ENCODE measurements around the gene TBRG4.

The TBRG4 gene

DNA sequence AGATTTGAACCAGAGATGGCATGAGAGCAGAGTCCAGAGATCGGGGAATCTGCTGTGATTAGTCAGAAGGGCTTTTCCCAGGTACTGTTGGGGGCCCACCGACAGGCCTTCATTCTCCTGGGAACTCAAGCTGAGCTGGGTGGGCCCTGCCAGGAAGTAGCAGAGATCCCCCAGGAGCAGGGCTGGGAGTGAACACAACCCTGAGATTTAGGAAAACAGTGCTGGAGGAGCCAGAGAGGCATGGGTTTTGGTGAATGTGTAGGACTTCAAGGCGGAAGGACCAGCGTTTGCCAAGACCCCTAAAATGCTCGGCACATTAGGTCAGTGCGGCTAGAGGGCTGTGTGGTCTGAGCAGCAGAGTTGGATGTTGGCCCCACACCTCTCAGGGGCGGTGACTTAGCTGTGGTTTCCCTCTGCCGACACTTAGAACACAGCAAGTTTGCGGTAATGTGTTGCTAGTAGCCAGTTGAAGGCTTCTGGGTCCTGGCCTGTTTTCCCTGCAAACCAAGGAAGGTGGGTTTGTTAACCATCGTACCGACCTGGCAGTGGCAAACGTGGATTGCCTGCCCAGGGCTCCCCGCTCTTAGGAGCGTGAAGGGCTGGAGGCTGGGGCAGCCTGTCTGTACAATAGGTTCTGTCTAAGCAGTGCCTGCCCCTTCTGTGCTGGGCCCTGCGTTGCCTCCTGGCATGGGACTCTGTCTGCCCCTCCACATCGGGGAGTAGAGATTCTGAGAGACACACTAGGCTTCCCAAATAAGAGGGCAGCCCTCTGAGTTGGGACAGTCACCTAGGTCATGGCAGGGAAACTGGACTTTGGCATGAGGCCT, 36.8 kb downstream of the TBRG4 start:
- DNase-seq (ENCODE audit: low spot score): no peak

DNA sequence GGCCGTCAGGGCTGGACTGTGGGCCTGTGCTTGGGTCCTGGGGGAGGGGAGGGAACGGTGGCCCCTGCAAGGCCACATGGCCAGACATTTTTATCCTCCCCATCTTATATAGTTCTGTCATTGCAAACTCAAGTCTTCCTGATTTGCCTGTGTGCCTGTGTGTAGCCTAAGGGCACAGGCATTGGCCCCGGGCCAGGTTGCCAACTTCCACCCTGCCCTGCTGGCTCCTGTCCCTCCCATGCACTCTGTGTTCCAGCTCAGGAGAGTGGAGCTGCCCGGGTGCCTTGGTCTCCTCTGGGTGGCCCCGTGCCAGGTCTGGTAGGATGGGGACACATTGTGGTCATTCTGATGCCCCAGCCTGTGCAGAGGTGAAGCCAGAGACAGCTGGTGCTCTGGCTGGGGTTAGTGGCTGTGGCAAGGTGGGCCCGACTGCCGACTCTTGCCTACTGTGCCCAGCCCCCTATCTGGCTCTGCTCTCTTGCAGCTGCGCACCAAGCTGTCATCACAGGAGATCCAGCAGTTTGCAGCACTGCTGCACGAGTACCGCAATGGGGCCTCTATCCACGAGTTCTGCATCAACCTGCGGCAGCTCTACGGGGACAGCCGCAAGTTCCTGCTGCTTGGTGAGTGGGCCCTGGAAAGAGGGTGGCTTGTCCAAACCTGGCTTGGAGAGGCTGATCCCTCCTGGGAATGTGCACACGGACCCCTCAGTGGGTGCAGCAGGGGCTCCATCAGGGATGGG, 37.5 kb downstream of the TBRG4 start:
- peak; percentile 21 for DNase-seq (ENCODE audit: low spot score)

DNA sequence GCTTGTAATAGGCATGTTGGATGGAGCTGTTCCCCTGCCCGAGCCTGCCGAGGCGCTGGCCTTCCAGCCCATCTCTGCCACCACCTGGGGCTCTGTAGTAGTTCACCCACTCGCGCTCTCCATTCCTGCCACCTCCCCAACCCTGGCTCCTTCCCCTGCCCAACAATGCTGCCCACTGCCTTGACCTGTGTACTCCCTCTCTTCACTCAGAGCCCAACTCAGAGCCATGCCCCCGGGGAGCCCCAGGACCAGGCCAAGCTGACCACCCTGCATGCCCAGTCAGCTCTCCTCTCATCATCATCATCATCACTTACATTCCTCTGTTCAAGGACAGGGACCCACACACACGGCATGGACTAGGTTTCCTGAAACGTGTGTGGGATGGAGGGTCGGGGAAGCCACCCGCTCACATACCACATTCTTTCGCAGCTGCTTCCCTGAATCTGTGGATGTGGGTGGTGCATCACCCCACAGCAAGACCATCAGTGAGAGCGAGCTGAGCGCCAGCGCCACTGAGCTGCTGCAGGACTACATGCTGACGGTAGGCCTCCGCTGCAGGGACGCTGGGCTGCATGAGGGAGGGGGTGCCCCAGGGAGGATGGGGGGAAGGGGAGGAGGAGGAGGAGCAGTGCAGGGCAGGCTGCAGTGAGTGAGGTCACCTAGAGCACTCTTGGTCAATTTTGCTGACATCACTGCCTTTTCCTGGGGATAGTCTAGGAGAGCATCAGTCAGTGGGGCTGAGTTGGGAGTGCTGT, 38.3 kb downstream of the TBRG4 start:
- DNase-seq (ENCODE audit: low spot score): peak; percentile 29

DNA sequence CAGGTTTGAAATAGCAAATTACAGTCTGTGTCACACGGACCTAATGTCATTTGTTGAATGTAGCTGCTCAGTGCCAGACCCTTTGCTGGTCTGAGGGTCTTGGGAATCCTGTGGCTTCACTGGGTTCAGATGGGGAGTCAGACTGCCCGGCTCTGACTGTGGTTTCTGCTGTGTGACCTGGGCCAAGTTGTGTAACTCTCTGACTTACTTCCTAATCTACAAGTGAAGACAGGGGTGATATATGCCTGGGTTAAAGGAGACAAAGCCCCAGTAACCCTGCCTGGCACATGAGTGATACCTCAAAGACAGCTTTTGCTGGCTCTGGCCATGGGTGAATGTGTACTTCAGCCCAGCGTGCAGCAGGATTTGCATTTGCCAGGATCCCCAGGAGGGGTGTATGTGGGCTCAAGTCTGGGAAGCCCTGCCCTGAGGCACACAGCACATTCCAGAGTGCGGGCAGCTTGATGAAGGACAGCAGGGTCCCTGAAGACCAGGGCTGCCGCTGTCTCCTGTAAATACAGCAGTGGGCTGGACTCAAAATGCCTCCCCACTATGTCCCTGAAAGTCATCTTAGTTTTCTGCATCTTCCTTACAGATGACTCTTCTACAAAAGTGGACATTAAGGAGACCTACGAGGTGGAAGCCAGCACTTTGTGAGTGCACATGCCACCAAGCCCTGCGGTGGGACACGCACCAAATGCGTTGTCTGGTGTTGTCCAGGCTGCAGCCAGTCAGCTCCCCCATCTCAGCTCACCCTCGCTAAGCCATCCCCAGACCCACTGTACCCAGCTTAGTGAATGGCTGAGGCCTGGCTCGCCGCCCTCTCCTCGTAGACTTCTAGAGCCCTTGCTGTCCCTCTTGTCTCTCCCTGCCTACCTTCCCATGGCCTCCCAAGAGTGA, 39.1 kb downstream of the TBRG4 start:
- peak; percentile 32 for DNase-seq (ENCODE audit: low spot score)

DNA sequence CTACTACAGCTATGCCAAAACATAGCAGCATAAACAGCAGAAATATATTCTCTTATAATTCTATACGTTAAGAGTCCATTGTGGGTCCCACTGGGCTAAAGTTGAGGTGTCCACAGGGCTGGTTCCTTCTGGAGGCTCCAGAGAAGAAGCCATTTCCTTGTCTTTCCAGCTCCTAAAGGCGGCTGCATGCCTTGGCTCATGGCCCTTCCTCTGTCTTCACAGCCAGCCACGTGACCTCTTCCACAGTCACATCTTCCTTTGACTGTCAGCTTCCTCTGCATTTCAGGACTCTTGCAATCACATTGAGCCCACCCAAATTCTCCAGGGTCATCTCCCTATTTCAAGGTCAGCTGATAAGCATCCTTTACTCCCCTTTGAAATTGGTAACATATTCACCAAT, 40.0 kb downstream of the TBRG4 start:
- no peak for DNase-seq (ENCODE audit: low spot score)

DNA sequence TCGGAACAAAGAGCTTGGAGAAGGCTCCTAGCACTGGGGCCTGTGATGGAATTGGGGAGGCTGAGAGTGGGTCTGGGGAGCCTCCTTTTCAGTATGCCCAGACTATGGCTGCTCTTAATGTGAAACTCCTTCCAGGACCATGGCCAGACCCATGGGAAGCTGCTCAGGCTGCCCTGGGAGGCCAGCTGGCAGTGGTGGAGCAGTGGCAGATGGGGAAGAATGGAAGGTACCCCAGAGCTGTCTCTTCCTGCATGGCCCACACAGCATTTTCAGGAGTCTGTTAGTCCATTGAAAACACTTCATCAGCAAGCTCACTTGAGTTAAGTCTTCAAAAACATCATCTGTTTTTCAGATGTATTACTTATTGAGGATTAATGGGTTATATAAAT, 41.2 kb downstream of the TBRG4 start:
- DNase-seq (ENCODE audit: low spot score): no peak

DNA sequence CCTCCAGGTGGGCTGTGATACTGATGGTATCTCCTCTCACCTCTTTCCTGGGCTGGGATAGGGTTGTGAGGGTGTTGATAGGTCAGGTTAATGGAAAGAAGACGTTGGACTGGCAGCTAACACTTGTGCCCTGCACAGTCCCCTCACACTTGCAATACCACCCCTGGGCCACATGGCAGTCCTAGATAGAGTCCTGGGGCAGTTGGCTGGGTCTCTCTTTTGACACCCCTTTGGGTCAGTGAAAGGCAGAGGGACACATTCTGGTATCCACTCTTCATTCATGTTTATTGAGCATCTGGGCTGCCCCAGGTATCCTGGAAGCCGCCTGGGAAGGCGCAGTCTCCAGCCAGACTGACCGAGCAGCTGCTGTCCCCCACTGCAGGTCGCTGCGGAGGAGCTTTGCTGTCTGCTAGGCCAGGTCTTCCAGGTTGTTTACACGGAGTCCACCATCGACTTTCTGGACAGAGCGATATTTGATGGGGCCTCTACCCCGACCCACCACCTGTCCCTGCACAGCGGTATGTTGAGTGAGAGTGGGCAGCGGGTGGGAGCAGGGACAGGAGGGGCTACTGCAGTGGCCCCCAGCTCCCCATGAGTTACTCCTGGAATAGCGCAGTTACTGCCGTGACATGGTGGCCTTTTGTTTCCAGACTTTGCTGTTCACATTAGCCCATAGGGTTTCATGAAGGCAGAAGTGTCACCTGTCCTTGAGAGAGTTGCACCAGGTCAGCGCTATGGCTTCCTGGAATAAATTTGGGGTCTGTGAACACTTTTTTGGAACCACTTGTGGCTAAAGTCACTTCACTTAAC, 41.8 kb downstream of the TBRG4 start:
- DNase-seq (ENCODE audit: low spot score): peak; percentile 33

DNA sequence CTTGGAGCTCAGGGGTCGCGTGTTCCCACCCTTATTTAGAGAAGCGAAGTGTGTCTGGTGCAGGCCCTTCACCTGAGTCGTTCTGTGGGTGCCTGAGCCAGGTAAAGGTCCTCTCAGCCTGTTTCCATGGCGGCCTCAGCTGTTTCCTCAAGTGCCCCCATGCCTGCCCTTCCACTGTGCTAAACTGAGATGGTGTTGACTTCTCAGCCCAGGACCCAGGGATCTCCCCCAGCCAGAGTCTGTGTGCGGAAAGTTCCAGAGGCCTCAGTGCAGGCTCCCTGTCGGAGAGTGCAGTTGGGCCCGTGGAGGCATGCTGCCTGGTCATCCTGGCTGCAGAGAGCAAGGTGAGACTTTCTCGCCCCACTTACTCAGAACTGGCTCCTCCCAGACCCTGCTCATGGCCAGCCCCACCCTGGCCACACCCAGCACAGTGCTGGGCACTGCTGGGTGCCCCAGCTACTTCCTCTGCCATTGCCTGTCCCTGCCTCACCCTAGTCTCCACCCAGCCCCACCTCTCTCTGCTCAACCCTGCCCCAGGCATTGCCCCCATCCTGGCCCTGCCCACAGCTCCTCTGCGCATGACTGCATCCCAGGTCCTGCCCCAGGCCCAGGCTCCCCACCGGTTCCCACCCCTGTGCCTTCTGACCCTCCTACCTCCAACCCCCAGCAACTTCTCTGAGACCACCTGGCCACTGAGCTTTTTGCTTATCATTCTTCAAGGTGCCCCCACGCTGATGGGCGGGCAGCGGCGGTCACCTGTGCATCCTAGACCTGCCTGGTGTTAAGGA, 43.1 kb downstream of the TBRG4 start:
- DNase-seq (ENCODE audit: low spot score): peak; percentile 34

DNA sequence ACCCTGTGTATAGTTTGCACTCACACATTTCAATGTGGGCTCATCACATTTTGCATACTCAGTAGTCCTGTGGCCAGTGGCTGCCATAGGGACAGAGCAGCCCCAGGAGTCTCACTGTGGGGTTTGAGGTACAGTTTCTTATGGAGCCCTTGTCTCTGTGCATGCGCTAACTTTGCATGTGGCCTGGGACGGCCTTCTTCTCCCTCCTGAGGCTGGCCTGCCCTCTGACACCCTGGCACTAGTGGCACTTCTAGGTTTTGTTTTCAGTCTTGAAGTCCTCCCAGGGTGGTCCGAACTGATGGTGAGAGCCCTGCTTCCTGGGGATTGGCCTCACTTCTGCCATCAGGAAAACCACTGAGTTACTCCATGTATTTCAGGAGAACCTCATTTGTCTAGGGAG, 43.9 kb downstream of the TBRG4 start:
- DNase-seq (ENCODE audit: low spot score): no peak

DNA sequence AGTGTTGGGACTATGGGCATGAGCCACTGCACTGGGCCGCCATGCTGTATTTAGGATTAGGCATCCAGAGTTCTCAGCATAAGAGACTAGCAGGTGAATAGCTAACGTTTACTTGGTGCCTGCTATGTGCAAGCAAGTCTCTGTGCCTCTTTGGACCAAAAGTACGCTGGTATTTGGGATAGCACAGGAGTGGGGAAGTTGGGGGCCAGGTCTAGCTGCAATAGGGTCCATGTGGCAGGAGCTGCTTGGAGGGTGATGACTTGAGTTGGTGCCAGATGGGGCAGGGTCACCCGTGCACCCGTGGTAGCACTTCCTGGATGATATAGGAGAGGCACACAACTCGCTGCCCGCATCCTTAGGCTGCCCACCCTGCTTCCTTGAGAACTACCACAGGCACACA, 45.1 kb downstream of the TBRG4 start:
- no peak for DNase-seq (ENCODE audit: low spot score)

DNA sequence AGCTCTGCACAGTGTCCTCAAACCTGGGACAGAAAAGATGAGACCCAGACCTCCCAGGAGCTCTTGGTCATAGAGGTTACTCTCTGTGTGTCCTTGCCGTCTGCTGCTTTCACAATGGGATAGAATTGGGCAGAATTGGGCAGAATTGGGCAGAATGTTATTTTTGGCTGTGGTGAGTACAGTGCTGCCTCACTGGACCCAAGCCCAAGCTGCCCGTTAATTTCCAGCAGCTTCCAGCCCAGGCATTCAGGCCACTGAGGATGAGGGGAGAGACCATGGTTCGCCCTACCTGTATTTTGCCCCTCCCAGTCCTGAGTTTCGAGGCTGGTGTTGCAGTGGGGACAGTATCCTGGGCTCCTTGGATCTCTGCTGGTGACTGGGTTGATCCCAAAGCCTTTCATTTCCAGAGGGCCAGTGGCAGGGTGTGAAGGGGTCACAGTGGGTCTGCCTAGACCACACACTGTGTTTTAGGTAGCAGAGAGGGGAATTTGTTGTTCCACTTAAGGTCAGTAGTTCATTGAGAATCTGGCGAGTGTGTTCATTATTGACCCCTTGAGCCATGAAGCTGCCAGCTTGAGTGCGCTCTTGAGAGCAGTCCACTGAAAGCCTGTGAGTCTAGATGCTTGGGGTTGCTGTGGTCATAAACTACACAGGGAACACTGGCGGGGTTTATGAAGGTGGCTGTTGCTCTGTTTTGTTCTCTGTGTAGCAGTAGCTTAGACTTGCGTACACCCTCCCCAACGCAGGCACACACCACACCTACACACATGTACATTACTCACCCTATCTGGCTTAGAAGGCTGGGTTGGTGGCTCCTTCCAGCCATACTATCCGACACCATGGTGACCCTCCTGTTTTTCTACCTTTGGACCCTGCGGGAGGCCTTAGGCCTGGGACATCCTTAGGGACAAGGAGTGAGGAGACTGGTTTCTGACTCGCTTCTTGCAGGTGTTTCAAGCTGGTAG, 46.2 kb downstream of the TBRG4 start:
- no peak for DNase-seq (ENCODE audit: low spot score)

DNA sequence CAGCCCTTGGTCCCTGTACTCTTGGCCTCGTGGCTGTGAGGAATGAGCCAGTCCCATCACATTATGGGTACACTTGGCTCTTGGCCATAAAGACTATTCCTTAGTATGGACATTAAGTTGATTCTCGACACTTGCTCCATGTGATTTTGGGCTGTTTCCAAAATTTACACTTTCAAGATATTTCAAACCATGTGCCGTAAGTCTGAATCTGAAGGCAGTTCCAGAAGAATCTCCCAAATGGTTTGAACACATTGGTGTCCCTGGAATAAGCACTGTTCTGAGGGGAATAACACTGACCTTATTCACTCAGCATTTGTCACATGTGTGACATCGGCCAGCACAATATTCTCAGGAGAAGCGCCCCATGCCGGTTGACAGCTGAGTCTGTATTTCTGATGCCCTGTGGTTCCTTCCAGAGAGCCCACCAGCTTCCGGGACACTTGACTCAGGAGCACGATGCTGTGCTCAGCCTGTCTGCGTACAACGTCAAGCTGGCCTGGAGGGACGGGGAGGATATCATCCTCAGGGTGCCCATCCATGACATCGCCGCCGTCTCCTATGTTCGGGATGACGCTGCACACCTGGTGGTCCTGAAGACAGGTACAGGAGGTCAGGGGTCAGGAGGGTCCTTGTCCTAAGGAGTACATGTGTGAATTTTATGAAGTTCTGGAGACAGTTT, 47.3 kb downstream of the TBRG4 start:
- no peak for DNase-seq (ENCODE audit: low spot score)

DNA sequence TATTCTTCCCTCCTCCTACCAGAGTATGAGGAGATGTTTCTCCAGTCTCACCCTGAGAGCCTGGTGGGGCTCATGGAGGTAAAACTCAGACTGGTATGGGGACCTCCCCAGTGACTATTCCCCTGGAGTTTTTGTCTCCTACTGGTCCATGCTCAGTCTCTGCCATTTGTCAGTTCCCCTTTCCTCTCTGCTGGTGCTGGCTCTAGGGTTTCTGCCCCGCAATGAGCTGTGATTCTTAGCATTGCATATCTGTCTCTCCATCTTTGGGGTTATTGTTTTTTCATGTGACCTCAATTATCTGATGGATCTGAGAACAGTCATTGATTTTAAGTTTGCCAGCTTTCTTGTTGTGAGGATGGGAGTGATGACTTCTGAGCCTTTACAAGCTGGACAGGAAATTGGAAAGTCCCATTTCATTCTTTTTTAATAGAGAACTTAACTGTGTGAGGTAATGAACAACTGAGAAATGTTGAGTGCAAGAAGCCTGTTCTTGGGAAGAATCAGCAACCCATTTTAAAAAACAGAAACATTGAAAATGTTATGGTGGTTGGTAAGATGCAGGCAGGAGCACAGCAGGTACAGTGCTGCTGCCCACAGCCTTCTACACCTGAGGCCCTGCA, 49.6 kb downstream of the TBRG4 start:
- DNase-seq (ENCODE audit: low spot score): no peak

DNA sequence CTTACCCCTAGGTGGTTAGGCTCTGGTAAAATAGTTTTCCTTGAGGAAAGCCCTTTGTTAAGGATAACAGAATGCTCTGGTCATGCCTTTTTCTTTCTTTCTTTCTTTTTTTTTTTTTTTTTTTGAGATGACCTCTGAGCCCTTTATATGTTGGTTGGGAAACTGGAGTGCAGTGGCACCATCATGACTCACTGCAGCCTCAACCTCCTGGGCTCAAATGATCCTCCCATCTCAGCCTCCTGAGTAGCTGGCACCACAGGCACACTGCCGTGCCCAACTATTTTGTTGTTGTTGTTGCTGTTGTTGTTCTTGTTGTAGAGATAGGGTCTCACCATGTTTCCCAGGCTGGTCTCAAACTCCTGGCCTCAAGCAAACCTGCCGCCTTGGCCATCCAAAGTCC, 50.1 kb downstream of the TBRG4 start:
- no peak for DNase-seq (ENCODE audit: low spot score)

DNA sequence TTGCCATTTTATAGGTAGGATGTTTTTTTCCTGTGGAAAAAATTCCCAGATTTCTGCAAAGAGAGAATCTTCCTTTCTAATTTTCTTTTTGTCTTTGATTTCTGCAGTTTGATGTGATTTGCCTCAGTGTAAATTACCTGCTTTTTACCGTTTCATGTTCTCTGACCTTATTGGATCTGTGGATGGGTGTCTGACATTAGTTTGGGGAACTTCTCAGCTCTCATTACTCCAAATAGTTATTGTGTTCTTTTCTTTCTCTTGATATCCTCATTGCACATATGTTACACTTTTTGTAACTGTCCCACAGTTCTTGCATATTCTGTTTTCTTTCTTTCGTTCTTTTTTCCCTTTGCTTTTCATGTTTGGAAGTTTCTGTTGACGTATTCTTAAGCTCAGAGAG, 51.2 kb downstream of the TBRG4 start:
- DNase-seq (ENCODE audit: low spot score): no peak

DNA sequence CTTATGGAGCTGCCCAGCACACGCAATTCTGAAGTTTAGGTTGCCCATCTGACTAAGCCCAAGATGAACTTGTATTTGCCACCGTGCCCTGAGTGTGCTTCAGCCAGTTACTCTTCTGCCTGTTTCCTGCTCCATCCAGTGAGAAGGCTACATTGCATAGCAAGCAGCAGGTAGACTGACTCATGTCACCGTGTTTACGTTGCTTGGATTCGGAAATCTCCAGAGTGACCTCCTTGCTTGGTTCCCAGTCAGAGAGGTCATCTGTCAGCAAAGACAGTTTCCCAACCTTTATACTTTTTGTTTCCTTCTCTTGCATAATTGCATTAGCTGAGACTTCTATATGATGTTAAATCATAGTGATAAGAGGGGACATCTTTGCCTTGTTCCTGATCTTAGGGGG, 53.6 kb downstream of the TBRG4 start:
- no peak for DNase-seq (ENCODE audit: low spot score)

DNA sequence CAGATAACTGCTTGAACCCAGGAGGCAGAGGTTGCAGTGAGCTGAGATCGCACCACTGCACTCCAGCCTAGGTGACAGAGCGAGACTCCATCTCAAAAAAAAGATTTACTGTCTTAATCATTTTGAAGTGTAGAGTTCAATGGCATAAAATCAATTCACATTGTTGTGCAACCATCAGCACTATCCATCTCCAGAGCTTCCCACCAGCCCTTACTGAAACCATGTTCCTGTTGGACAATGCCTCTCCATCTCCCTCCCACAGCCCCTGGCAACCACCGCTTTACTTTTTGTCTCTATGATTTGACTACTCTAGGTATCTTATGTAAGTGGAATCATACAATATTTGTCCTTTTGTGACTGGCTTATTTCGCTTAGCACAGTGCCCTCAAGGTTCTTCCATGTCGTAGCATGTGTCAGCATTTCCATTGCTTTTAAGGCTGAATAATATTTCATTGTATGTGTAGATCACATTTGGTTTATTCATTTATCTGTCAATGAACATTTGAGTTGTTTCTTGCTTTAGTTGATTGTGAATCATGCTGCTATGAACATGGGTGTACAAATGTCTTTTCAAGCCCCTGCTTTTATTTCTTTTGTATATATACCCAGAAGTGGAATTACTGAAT, 55.8 kb downstream of the TBRG4 start:
- no peak for DNase-seq (ENCODE audit: low spot score)
